HEK293T (cell line): ENCODE measurements around the gene CIITA.

Experiments
- CTBP1 ChIP-seq: fragments of 450-650 bp; IDR thresholded peaks from 2 replicates; pipeline ENCODE4 v1.6.1; 2016; ENCODE audit warnings: borderline replicate concordance
- ELF4 ChIP-seq: fragments of 450-650 bp; IDR thresholded peaks from 2 replicates; pipeline ENCODE4 v1.6.1; 2017; ENCODE audit warnings: antibody characterized with exemption
- FOXM1 ChIP-seq: fragments of 450-650 bp; IDR thresholded peaks from 2 replicates; pipeline ENCODE4 v1.6.1; 2017; ENCODE audit warnings: mild to moderate bottlenecking, borderline replicate concordance
- TARDBP ChIP-seq: fragments of 450-650 bp; IDR thresholded peaks from 2 replicates; pipeline ENCODE4 v1.6.1; 2016
- ZNF384 ChIP-seq: fragments of 450-650 bp; IDR thresholded peaks from 2 replicates; pipeline ENCODE4 v1.6.1; 2016

- TF ChIP-seq CTBP1: no peak
- no peak for TF ChIP-seq ELF4
- TF ChIP-seq TARDBP: no peak
- TF ChIP-seq FOXM1: no peak
- no peak for TF ChIP-seq ZNF384
Measured at GRCh38 chr16:10961231-10961630, 84.2 kb downstream of the CIITA start.
